HCT116 (cell line): ENCODE results near the gene RAB27B.

Experiments
- CEBPB ChIP-seq: IDR thresholded peaks from 2 replicates; pipeline ENCODE4 v1.6.1; 2012; ENCODE audit warnings: low read depth
- ELF1 ChIP-seq: IDR thresholded peaks from 2 replicates; pipeline ENCODE4 v1.6.1; 2012; ENCODE audit warnings: low read depth, borderline replicate concordance
- POLR2A ChIP-seq: IDR thresholded peaks from 2 replicates; pipeline ENCODE4 v1.7.0; 2011; ENCODE audit warnings: borderline replicate concordance; ENCODE audit not compliant: insufficient read depth, insufficient read length; ENCODE audit errors: extremely low read depth
- POLR2AphosphoS5 ChIP-seq: IDR thresholded peaks from 2 replicates; pipeline ENCODE4 v1.6.1; 2011; ENCODE audit warnings: mild to moderate bottlenecking, low read depth, low read length, moderate library complexity
- RAD21 ChIP-seq: IDR thresholded peaks from 2 replicates; pipeline ENCODE4 v1.6.1; 2012; ENCODE audit warnings: low read depth, mild to moderate bottlenecking
- SRF ChIP-seq: IDR thresholded peaks from 2 replicates; pipeline ENCODE4 v1.6.1; 2012; ENCODE audit warnings: low read depth
- ZNF274 ChIP-seq: fragments of 200-500 bp; sonication (Bioruptor generic); IDR thresholded peaks from 2 replicates; pipeline ENCODE4 v1.6.1; 2014; ENCODE audit warnings: mild to moderate bottlenecking, low read depth, low read length, inconsistent platforms
- TF ChIP-seq, protein P1 (sequence below), 3 experiments: fragments of 200-600 bp in 1 of 3; sonication (generic) in 1 of 3; IDR thresholded peaks in 2 of 3; conservative IDR thresholded peaks in 1 of 3; 2 replicates each; pipeline ENCODE4 v1.5.1; 2012 to 2017; ENCODE audit warnings: low read depth in 2 of 3, low read length in 2 of 3, antibody characterized with exemption in 1 of 3, borderline replicate concordance in 1 of 3, control low read depth in 1 of 3, mild to moderate bottlenecking in 1 of 3, mixed read lengths in 1 of 3, mixed run types in 1 of 3, moderate library complexity in 1 of 3; ENCODE audit not compliant: insufficient read depth in 1 of 3
- TF ChIP-seq, protein P2 (sequence below): IDR thresholded peaks from 2 replicates; pipeline ENCODE4 v1.6.1; 2012
- TF ChIP-seq, protein P3 (sequence below): IDR thresholded peaks from 2 replicates; pipeline ENCODE4 v1.6.1; 2012; ENCODE audit warnings: low read depth

DNA sequence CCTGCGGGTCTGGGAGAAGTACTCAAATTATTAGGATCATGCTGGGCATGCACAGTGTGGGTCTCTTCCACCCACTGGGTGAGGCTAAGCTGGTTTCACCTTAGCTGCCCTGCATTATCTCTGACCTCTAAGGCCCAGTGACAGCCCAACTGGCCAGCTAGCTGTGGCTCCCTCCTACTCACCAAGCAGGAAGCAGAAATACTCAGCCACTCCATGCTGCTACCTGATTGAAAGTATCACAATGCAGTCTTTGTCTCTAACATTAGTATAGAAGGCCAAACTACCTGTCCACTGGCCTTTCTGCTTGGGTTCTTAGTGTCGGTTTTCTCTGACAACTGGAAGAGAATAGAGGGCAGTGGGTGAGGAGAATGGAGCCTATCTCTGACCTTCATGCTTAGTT, 47.3 kb upstream of the RAB27B start:
- TF ChIP-seq, protein P1, sequence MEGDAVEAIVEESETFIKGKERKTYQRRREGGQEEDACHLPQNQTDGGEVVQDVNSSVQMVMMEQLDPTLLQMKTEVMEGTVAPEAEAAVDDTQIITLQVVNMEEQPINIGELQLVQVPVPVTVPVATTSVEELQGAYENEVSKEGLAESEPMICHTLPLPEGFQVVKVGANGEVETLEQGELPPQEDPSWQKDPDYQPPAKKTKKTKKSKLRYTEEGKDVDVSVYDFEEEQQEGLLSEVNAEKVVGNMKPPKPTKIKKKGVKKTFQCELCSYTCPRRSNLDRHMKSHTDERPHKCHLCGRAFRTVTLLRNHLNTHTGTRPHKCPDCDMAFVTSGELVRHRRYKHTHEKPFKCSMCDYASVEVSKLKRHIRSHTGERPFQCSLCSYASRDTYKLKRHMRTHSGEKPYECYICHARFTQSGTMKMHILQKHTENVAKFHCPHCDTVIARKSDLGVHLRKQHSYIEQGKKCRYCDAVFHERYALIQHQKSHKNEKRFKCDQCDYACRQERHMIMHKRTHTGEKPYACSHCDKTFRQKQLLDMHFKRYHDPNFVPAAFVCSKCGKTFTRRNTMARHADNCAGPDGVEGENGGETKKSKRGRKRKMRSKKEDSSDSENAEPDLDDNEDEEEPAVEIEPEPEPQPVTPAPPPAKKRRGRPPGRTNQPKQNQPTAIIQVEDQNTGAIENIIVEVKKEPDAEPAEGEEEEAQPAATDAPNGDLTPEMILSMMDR (IDR thresholded peaks at IDR 0.05 in 2 of 3, conservative IDR thresholded peaks at IDR 0.05 in 1 of 3; ENCODE audit: borderline replicate concordance in 1 of 3, insufficient read depth in 1 of 3, low read depth in 2 of 3, low read length in 2 of 3), result no peak
- TF ChIP-seq CEBPB (no peak), SRF (no peak), POLR2A (no peak), POLR2AphosphoS5 (no peak), RAD21 (no peak), ELF1 (no peak), ZNF274 (no peak)
- TF ChIP-seq, protein P2, sequence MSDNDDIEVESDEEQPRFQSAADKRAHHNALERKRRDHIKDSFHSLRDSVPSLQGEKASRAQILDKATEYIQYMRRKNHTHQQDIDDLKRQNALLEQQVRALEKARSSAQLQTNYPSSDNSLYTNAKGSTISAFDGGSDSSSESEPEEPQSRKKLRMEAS, result no peak
- TF ChIP-seq, protein P3, sequence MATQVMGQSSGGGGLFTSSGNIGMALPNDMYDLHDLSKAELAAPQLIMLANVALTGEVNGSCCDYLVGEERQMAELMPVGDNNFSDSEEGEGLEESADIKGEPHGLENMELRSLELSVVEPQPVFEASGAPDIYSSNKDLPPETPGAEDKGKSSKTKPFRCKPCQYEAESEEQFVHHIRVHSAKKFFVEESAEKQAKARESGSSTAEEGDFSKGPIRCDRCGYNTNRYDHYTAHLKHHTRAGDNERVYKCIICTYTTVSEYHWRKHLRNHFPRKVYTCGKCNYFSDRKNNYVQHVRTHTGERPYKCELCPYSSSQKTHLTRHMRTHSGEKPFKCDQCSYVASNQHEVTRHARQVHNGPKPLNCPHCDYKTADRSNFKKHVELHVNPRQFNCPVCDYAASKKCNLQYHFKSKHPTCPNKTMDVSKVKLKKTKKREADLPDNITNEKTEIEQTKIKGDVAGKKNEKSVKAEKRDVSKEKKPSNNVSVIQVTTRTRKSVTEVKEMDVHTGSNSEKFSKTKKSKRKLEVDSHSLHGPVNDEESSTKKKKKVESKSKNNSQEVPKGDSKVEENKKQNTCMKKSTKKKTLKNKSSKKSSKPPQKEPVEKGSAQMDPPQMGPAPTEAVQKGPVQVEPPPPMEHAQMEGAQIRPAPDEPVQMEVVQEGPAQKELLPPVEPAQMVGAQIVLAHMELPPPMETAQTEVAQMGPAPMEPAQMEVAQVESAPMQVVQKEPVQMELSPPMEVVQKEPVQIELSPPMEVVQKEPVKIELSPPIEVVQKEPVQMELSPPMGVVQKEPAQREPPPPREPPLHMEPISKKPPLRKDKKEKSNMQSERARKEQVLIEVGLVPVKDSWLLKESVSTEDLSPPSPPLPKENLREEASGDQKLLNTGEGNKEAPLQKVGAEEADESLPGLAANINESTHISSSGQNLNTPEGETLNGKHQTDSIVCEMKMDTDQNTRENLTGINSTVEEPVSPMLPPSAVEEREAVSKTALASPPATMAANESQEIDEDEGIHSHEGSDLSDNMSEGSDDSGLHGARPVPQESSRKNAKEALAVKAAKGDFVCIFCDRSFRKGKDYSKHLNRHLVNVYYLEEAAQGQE, result no peak
